ENCODE measurements around the gene AGBL3. TPM values are rescaled to one million over a fixed set of nuclear protein-coding genes. Genes with fewer than 3 reads are reported as not detected.

AGBL3 gene
- total RNA-seq, 1 donor = 2.1 TPM

GRCh38 chr7:135160098-135160857 lies 174.0 kb downstream of the AGBL3 start:
- Histone ChIP-seq H3K9me3 (ENCODE audit: low read depth, low read length) (peaks cover 14% of the 10 kb centered on the region), H3K4me1 (ENCODE audit: insufficient read depth, low read length) (peaks cover 39% of the 10 kb centered on the region), H3K27me3 (ENCODE audit: insufficient read depth, low read length) (no peaks in the 10 kb centered on the region), H3K4me3 (ENCODE audit: low read length) (no peak overlapping the region)

- peaks cover 46% of the 10 kb centered on the region for H3K4me1 ChIP-seq (ENCODE audit: insufficient read depth, low read length)
- no peaks in the 10 kb centered on the region for H3K27me3 ChIP-seq (ENCODE audit: insufficient read depth, low read length)
- peaks cover 6% of the 10 kb centered on the region for H3K9me3 ChIP-seq (ENCODE audit: low read depth, low read length)
- no peak overlapping the region for H3K4me3 ChIP-seq (ENCODE audit: low read length)
Measured at GRCh38 chr7:135160858-135161653, 174.7 kb downstream of the AGBL3 start.

GRCh38 chr7:135161669-135162068 lies 175.4 kb downstream of the AGBL3 start:
- Histone ChIP-seq H3K4me1 (ENCODE audit: insufficient read depth, low read length) (peaks cover 52% of the 10 kb centered on the region), H3K27me3 (ENCODE audit: insufficient read depth, low read length) (no peaks in the 10 kb centered on the region), H3K9me3 (ENCODE audit: low read depth, low read length) (no peaks in the 10 kb centered on the region), H3K4me3 (ENCODE audit: low read length) (no peak overlapping the region)

- Histone ChIP-seq H3K9me3 (ENCODE audit: low read depth, low read length) (no peaks in the 10 kb centered on the region), H3K4me1 (ENCODE audit: insufficient read depth, low read length) (peaks cover 56% of the 10 kb centered on the region), H3K27me3 (ENCODE audit: insufficient read depth, low read length) (no peaks in the 10 kb centered on the region), H3K4me3 (ENCODE audit: low read length) (no peak overlapping the region)
Measured at GRCh38 chr7:135162382-135163001, 176.2 kb downstream of the AGBL3 start.

GRCh38 chr7:135164357-135165061 lies 178.2 kb downstream of the AGBL3 start:
- H3K4me1 ChIP-seq (ENCODE audit: insufficient read depth, low read length) = peaks cover 66% of the 10 kb centered on the region
- no peak overlapping the region for H3K4me3 ChIP-seq (ENCODE audit: low read length)
- H3K27me3 ChIP-seq (ENCODE audit: insufficient read depth, low read length) = no peaks in the 10 kb centered on the region
- H3K9me3 ChIP-seq (ENCODE audit: low read depth, low read length) = no peaks in the 10 kb centered on the region

- no peaks in the 10 kb centered on the region for H3K27me3 ChIP-seq (ENCODE audit: insufficient read depth, low read length)
- no peaks in the 10 kb centered on the region for H3K9me3 ChIP-seq (ENCODE audit: low read depth, low read length)
- peaks cover 60% of the 10 kb centered on the region for H3K4me1 ChIP-seq (ENCODE audit: insufficient read depth, low read length)
- no peak overlapping the region for H3K4me3 ChIP-seq (ENCODE audit: low read length)
Measured at GRCh38 chr7:135165862-135166261, 179.6 kb downstream of the AGBL3 start.

GRCh38 chr7:135166338-135166990 lies 180.2 kb downstream of the AGBL3 start:
- H3K27me3 ChIP-seq (ENCODE audit: insufficient read depth, low read length) = no peaks in the 10 kb centered on the region
- H3K9me3 ChIP-seq (ENCODE audit: low read depth, low read length) = no peaks in the 10 kb centered on the region
- peaks cover 60% of the 10 kb centered on the region for H3K4me1 ChIP-seq (ENCODE audit: insufficient read depth, low read length)
- H3K4me3 ChIP-seq (ENCODE audit: low read length) = no peak overlapping the region

GRCh38 chr7:135167365-135167917 lies 181.1 kb downstream of the AGBL3 start:
- Histone ChIP-seq H3K27me3 (ENCODE audit: insufficient read depth, low read length) (no peaks in the 10 kb centered on the region), H3K4me1 (ENCODE audit: insufficient read depth, low read length) (peaks cover 59% of the 10 kb centered on the region), H3K9me3 (ENCODE audit: low read depth, low read length) (no peaks in the 10 kb centered on the region), H3K4me3 (ENCODE audit: low read length) (no peak overlapping the region)

- Histone ChIP-seq H3K9me3 (ENCODE audit: low read depth, low read length) (no peaks in the 10 kb centered on the region), H3K4me1 (ENCODE audit: insufficient read depth, low read length) (peaks cover 59% of the 10 kb centered on the region), H3K27me3 (ENCODE audit: insufficient read depth, low read length) (no peaks in the 10 kb centered on the region), H3K4me3 (ENCODE audit: low read length) (no peak overlapping the region)
Measured at GRCh38 chr7:135168001-135168400, 181.7 kb downstream of the AGBL3 start.

GRCh38 chr7:135168489-135169140 lies 182.3 kb downstream of the AGBL3 start:
- Histone ChIP-seq H3K27me3 (ENCODE audit: insufficient read depth, low read length) (no peaks in the 10 kb centered on the region), H3K4me3 (ENCODE audit: low read length) (no peak overlapping the region), H3K9me3 (ENCODE audit: low read depth, low read length) (no peaks in the 10 kb centered on the region), H3K4me1 (ENCODE audit: insufficient read depth, low read length) (peaks cover 59% of the 10 kb centered on the region)

- Histone ChIP-seq H3K4me3 (ENCODE audit: low read length) (peak overlapping the region; percentile 85), H3K27me3 (ENCODE audit: insufficient read depth, low read length) (no peaks in the 10 kb centered on the region), H3K4me1 (ENCODE audit: insufficient read depth, low read length) (peaks cover 59% of the 10 kb centered on the region), H3K9me3 (ENCODE audit: low read depth, low read length) (no peaks in the 10 kb centered on the region)
Measured at GRCh38 chr7:135169141-135169963, 183.0 kb downstream of the AGBL3 start.

GRCh38 chr7:135169964-135170273 lies 183.6 kb downstream of the AGBL3 start:
- Histone ChIP-seq H3K9me3 (ENCODE audit: low read depth, low read length) (no peaks in the 10 kb centered on the region), H3K27me3 (ENCODE audit: insufficient read depth, low read length) (no peaks in the 10 kb centered on the region), H3K4me1 (ENCODE audit: insufficient read depth, low read length) (peaks cover 59% of the 10 kb centered on the region), H3K4me3 (ENCODE audit: low read length) (peak overlapping the region; percentile 85)

- H3K4me3 ChIP-seq (ENCODE audit: low read length) = peak within 1 kb of the TSS; percentile 85
- no peaks in the 10 kb centered on the region for H3K27me3 ChIP-seq (ENCODE audit: insufficient read depth, low read length)
- no peaks in the 10 kb centered on the region for H3K9me3 ChIP-seq (ENCODE audit: low read depth, low read length)
- H3K4me1 ChIP-seq (ENCODE audit: insufficient read depth, low read length) = peaks cover 59% of the 10 kb centered on the region
Measured at GRCh38 chr7:135170274-135170997, 184.1 kb downstream of the AGBL3 start, which contains the start of gene CYREN. CYREN (minus strand) TSS chr7:135170707; CDS start chr7:135168922, 1,785 bp downstream.

Measured in mononuclear cell (primary cell).